Caki2 (cell line): ENCODE data around the gene MPG. TPM values are rescaled to one million over a fixed set of nuclear protein-coding genes. Genes with fewer than 3 reads are reported as not detected.

Experiments used
- DNase-seq: peaks from one replicate; pipeline ENCODE4 v3.0.0-alpha.2; 2015; ENCODE audit warnings: low read depth
- in situ Hi-C: cut with HindIII; loops from 2 replicates; pipeline ENCODE4 v1.10.0; 2016; ENCODE audit warnings: low sequenced_read_pairs, low pct_unique_long_range_greater_than_20kb, mixed read lengths
- total RNA-seq: library from RNA; depleted of rRNA; stranded (reverse); fragments of >200 nt; shearing (Covaris generic); gene quantifications from 2 replicates; pipeline ENCODE4 v1.2.3, GENCODE V29; 2014; ENCODE audit warnings: low replicate concordance

The MPG gene
- total RNA-seq, 1 experiment from 2014 or later = 387 TPM

GRCh38 chr16:75580-76501 is 2.2 kb upstream of the MPG start:
- in situ Hi-C loops = no loop called here
- peak; percentile 35 for DNase-seq

- in situ Hi-C loops = no loop called here
- peak; percentile 75 for DNase-seq
Observed at GRCh38 chr16:76535-77272, 1.3 kb upstream of the MPG start.

GRCh38 chr16:77273-77806 is 685 bp upstream of the MPG start:
- in situ Hi-C loops = no loop called here
- DNase-seq = peak; percentile 75

- no peak for DNase-seq
- in situ Hi-C loops = no loop called here
Observed at GRCh38 chr16:78444-79150, 572 bp downstream of the MPG start.

GRCh38 chr16:79151-80054 is 1.4 kb downstream of the MPG start:
- DNase-seq = no peak
- in situ Hi-C loops = no loop called here

GRCh38 chr16:83060-83603 is 5.1 kb downstream of the MPG start:
- in situ Hi-C loops = no loop called here
- DNase-seq = no peak

- in situ Hi-C loops = no loop called here
- no peak for DNase-seq
Observed at GRCh38 chr16:83781-84615, 6.0 kb downstream of the MPG start.

- in situ Hi-C loops = no loop called here
Observed at GRCh38 chr16:84718-85406, 6.8 kb downstream of the MPG start.

GRCh38 chr16:85407-85782 is 7.4 kb downstream of the MPG start:
- no peak for DNase-seq

More at GRCh38 chr16:84718-85406, 6.8 kb downstream of the MPG start:
- peak; percentile 96 for DNase-seq

GRCh38 chr16:85865-86264 is 7.8 kb downstream of the MPG start:
- no peak for DNase-seq
- in situ Hi-C loops = no loop called here

More at GRCh38 chr16:85407-85782, 7.4 kb downstream of the MPG start:
- in situ Hi-C loops = no loop called here

GRCh38 chr16:86483-86952 is 8.5 kb downstream of the MPG start:
- in situ Hi-C loops = no loop called here
- no peak for DNase-seq

GRCh38 chr16:88613-89012 is 10.6 kb downstream of the MPG start:
- in situ Hi-C loops = no loop called here
- no peak for DNase-seq

- in situ Hi-C loops = no loop called here
- no peak for DNase-seq
Observed at GRCh38 chr16:89391-90302, 11.6 kb downstream of the MPG start.

GRCh38 chr16:91484-91883 is 13.5 kb downstream of the MPG start:
- no peak for DNase-seq
- in situ Hi-C loops = no loop called here
